GM19452 (cell line): Measurements from ENCODE around the gene VEGFC.

Experiments used
- ATAC-seq: cut with Tn5 transposase; IDR thresholded peaks from one replicate; pipeline ENCODE4 v1.9.1; 2021; ENCODE audit not compliant: unreplicated experiment

VEGFC gene

GRCh38 chr4:176798540-176798939, 5.8 kb upstream of the VEGFC start:
- ATAC-seq, result no peak

DNA sequence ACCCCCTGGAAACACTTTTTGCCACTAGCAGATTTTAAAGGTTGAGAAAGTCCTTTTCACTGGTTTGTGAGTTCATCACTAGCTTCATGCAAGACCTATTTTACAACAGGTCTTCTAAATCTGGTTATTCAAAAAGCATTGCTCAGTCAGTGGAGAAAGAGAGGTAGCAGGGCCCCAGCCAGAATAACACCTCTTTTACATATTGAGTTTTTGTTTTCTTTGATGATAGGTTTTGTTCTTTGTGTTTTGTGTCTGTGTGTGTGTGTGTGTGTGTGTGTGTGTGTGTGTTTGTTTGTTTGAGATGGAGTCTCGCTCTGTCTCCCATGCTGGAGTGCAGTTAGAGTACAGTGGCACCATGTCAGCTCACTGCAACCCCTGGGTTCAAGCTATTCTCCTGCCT, 2.7 kb upstream of the VEGFC start:
- no peak for ATAC-seq

DNA sequence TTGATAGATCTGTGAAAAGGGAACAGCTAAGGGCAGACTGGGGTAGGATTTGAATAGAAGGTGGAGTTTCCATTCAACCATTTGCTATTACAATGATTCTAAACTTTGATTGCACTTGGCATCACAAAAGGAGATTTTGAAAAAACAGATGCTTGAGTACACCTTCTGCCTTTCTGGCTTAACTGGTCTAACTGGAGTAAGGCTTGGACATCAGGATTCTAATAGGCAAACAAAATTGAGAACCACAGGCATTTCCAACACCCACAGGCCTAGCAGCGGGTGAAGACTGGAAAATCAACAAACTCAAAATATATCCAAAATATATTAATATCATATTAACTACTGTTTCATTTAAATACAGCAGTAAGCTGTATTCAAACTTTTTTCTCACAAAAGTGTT, 1.9 kb upstream of the VEGFC start:
- no peak for ATAC-seq

GRCh38 chr4:176794151-176794550, 1.4 kb upstream of the VEGFC start:
- ATAC-seq, result no peak

DNA sequence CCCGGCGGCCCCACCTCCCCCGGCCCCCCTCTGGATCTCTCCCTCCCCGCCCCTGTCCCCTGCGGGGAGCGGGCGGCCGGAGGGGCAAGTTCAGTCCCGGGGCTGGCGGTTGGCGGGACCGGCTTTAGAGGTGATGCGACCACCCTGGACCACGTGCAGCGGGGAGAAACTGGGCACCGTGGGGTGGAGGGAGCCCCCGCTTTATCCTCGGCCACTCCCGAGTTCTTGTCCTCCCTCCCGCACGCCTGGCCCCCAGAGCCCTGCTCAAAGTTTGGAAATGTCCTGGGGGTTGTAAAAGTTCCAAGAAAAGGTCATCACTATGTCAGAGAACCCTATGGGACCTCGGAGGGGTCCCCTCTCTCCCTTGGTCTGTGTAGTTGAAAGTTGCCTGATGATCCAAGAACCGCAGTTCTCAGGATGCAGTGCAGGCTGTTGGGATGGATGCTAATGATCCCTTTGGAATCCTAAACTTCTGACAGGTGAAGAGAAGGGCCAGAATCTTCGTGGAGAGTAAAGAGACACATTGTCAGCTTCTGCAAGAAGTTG, 411 bp upstream of the VEGFC start:
- ATAC-seq, result no peak

GRCh38 chr4:176791591-176792325, 964 bp downstream of the VEGFC start:
- ATAC-seq, result peak; percentile 23

DNA sequence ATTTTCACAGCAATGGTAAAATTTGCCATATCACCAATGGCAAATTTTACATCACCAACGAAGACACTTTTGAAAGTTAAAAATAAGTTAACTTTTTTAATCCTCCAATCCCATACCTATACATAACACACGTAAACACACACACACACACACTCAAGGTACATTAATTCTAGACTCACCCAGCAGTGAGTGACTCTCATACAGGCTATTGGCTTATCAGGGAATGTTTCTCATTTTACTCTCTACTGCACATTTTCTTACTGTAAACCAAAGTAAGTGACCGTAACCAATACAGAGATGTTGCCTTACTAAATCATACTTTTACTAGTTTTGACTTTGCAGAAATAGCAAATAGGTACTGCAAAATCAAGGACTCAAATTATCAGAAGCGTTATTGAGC, 2.3 kb downstream of the VEGFC start:
- no peak for ATAC-seq

DNA sequence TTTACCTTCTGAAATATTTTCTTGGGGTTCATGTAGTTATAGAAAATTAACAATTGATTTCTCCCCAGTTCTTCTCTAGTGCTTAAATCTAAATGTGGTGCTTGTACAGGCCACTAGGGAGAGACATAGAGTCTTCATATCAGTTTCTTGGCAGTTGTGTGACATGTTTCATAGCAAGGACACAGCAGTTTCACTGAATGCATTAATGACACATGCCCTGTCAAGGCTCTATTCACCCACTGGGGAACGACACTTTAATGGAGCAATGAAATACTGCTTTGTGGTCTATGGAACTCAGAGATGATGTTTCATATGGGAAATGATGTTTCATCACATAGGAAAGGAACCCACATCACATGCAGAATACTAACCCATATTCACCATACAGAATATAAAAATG, 2.8 kb downstream of the VEGFC start:
- ATAC-seq, result peak; percentile 46

- no peak for ATAC-seq
Measured at GRCh38 chr4:176788971-176789370, 3.8 kb downstream of the VEGFC start.

DNA sequence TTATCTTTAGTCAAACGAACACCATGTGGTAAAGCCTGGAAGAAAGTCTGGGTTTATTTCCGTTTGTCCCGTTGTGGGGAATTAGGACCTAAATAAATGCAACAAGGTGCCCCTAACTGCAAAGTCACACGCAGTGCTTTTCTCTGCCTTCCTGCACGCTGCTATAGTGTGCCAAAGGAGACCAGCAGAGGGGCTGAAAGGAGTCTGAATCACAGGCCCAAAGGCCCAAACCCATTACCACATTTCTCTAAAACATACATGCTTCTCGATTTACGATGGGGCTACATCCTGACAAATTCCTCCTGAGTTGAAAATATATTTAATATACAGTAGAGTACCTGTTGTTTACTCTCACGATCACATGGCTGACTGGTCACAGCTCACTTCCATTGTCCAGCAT, 4.5 kb downstream of the VEGFC start:
- ATAC-seq, result no peak

- no peak for ATAC-seq
Measured at GRCh38 chr4:176784816-176785215, 7.9 kb downstream of the VEGFC start.

- no peak for ATAC-seq
Measured at GRCh38 chr4:176782794-176783193, 9.9 kb downstream of the VEGFC start.

- ATAC-seq, result no peak
Measured at GRCh38 chr4:176782191-176782590, 10.5 kb downstream of the VEGFC start.

- ATAC-seq, result no peak
Measured at GRCh38 chr4:176781739-176782100, 11.0 kb downstream of the VEGFC start.

DNA sequence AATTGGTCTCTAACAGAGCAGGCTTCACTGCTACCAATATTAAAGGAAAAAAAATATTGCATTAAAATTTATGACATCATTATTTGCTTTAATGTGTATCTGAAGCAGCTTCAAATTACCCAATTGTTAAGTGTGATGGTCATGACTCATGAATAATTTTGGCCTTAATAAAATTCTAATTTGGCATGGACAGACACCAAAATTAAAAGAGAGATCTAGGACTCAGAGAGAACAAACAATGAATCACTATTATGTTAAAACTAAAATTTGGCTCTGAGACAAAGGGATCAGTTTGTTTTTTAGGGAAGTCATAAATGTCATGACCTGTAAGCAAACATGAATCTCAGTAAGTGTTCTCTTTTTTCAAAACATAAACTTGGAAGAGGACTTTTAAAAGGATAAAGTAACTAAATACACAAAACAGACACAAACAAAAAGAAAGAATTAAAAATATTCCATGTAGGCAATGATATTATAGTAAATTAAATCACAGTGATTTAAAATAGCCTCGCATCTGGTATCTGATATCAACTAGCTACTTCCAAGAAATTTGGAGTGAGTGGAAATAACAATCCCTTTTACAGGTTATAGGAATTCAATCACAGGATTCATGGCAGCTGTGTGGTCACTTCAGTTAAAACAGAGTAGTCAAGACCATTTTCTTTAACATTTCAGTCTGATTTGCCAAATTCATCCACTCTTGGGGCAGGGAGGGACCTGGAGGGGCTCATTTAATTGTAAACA, 11.6 kb downstream of the VEGFC start:
- no peak for ATAC-seq

GRCh38 chr4:176779421-176779820, 13.3 kb downstream of the VEGFC start:
- ATAC-seq, result no peak

DNA sequence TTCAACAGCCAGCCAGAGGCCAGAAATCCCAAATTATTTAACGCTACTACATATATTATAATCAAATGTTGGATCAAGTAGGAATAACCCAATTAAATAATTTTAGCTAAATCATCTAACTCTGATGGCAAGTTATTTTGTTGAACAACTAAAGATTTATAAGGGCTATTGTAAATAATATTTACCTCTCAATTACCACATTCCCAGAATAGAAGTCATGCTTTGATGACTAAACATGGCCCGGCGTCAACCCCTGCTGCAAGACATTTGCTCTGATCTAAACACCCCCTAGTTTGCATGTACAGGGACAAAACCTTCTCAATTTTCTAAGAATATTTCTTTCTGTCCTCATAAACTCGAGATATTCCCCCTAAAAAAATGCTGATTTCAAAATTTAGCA, 14.2 kb downstream of the VEGFC start:
- no peak for ATAC-seq

DNA sequence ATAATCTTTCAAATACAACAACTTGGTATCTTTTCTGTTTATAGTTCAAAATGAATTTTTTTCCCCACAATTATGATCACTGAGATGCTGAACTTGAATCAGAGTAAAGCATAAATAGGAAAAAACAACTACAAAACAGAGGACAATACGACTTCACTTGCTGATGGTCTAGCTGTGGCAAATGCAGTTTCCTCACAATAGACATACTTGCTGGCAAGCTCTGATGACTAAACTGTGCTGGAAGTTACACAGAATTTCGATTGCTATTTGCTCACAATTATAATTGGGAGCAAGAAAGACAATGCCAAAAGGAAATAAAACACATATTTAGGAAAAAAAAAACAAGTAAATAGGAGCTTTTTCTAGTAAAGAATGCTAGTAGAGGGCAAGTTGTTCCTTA, 14.7 kb downstream of the VEGFC start:
- ATAC-seq, result no peak

DNA sequence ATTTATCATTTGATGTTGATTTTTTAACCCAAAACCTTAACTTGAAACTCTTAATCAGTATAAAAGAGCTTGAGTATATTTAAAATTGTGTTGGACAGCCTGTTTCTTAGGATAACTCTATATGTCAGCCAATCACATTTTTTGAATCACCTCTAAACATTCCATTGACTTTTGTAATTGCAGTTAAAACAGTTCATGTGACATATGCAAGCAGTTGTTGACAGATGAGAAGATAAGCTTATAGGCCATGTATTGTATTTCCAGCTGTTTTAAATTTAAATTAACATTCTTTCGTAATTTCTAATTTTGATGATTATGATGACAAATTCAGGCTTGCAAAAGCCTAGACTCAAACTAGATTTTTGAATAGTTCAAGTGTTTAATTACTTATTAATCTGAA, 17.4 kb downstream of the VEGFC start:
- no peak for ATAC-seq

DNA sequence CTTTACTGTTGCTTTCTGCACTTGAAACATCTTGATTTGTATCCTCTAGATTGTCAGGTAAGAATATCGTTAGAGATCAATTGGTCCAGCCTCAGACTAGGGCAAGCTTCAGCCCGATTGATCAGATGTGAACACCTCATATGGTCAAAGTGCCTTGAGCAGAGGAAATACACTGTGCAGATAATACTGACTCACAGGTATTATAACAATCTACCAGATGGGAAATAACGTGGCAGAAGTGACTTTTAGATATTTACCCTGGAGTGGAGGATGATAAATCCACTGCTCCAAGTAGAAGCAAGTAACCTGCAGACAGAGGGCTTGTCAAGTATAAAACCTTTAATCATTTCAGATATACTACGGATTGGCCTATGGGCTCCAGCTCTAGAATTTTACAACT, 17.9 kb downstream of the VEGFC start:
- no peak for ATAC-seq

DNA sequence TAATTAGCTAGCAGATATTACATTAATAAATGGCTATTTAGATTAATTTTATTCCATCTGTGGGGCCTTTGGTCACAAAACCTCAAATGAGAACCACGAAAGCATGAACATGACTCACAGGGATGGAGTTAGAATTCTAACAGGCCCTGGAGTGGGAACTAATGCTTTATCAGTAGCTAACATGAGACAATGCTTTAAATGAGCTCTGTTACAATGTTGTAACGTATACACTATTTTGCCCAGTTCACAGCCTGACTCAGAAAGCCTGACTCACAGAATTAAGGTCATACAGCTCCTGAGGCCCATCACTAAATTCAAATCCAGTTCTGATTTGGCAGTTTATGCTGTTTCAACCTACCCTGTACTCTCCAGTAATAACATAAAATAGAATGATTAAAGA, 23.2 kb downstream of the VEGFC start:
- ATAC-seq, result no peak

DNA sequence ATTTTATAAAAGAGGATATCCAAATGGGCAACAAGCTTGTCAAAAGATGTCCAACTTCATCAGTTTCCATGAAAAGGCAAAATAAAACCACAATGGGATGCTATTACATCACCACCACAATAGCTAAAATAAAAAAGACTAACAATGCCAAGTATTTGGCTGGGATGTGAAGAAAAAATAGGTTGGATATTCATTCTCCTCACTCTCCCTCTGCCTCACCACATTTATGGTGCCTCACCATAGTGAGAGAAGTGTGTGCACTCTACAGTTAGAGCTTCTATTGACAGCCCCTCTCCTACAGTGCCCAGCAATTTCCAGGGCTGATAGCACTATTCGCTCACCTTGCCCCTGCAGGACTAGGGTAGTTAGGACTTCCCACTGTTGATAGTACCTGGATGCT, 25.5 kb downstream of the VEGFC start:
- no peak for ATAC-seq
